GM12878 (cell line): ENCODE data around the gene TSC22D3.

Source experiments
- CTCF ChIP-seq, 3 experiments: IDR thresholded peaks in 2 of 3; conservative IDR thresholded peaks in 1 of 3; 2 replicates each; pipeline ENCODE4 v1.5.1; 2011; ENCODE audit warnings: low read depth in 3 of 3, low read length in 3 of 3, mild to moderate bottlenecking in 3 of 3, control low read depth in 2 of 3, moderate library complexity in 2 of 3, inconsistent platforms in 1 of 3, mixed read lengths in 1 of 3; ENCODE audit not compliant: control insufficient read depth in 2 of 3, insufficient read depth in 1 of 3; ENCODE audit errors: extremely low read depth in 1 of 3
- EZH2 ChIP-seq: IDR thresholded peaks from 2 replicates; pipeline ENCODE4 v1.6.1; 2012; ENCODE audit warnings: low read depth, mild to moderate bottlenecking, control low read depth, inconsistent platforms, low read length, borderline replicate concordance; ENCODE audit not compliant: control insufficient read depth
- FOXM1 ChIP-seq: IDR thresholded peaks from 2 replicates; pipeline ENCODE4 v1.6.1; 2012; ENCODE audit warnings: low read depth, mild to moderate bottlenecking, inconsistent platforms, low read length, moderate library complexity
- RUNX3 ChIP-seq: IDR thresholded peaks from 2 replicates; pipeline ENCODE4 v1.6.1; 2012; ENCODE audit warnings: low read length, inconsistent platforms
- SMAD1 ChIP-seq: fragments of 450-650 bp; IDR thresholded peaks from 2 replicates; pipeline ENCODE4 v1.6.1; 2018; ENCODE audit warnings: mild to moderate bottlenecking, low read depth; ENCODE audit not compliant: partially characterized antibody
- ZZZ3 ChIP-seq: IDR thresholded peaks from 2 replicates; pipeline ENCODE4 v1.6.1; 2011; ENCODE audit warnings: low read depth; ENCODE audit not compliant: control insufficient read depth, insufficient read length

- no peak for TF ChIP-seq RUNX3
- TF ChIP-seq ZZZ3, result no peak
- no peak for TF ChIP-seq EZH2
- peak in 1 of 3 experiments; percentile 23; a peak in 1 of 6 replicates for TF ChIP-seq CTCF (IDR thresholded peaks at IDR 0.05 in 2 of 3, conservative IDR thresholded peaks at IDR 0.05 in 1 of 3; ENCODE audit: control insufficient read depth in 2 of 3, extremely low read depth in 1 of 3, insufficient read depth in 1 of 3, low read depth in 3 of 3, low read length in 3 of 3)
- no peak for TF ChIP-seq FOXM1
- TF ChIP-seq SMAD1, result peak; percentile 20
These were observed 61.2 kb downstream of the TSC22D3 start for GRCh38 chrX:107714206-107714891.
